HCT116 (cell line): Measurements from ENCODE around the gene PNMA8C. TPM values are rescaled to one million over a fixed set of nuclear protein-coding genes. Genes with fewer than 3 reads are reported as not detected.

Experiments
- ATAC-seq: fragments of 200-7000 bp; cut with Tn5 transposase; 2 replicates; pipeline ENCODE4 v1.9.1; 2020; ENCODE audit warnings: mild to moderate bottlenecking, moderate library complexity
- BruUV-seq: library from RNA; stranded (reverse); fragments of 400-500 nt; replicated peaks from 2 replicates; lab custom pipeline; 2021; lab: Mats Ljungman, UMichigan
- CTCF ChIA-PET: fragments of 300-600 bp; sonication (Branson Sonifier 250); formaldehyde crosslinking; loops from one replicate; lab custom pipeline; 2021; ENCODE audit warnings: antibody characterized with exemption; lab: Charles Lee
- POLR2A ChIA-PET: fragments of 300-600, 350-600 bp; sonication (Branson Sonifier 250); formaldehyde crosslinking; loops from one replicate; lab custom pipeline; 2021; ENCODE audit warnings: antibody characterized with exemption; lab: Charles Lee
- RAD21 ChIA-PET, 2 experiments: fragments of 300-600 bp; sonication (Branson Sonifier 250); formaldehyde crosslinking; loops; one replicate each; lab custom pipeline; 2023; ENCODE audit warnings: low total read pairs in 2 of 2; ENCODE audit not compliant: uncharacterized antibody in 2 of 2, unreplicated experiment in 2 of 2, low non-redundant PET in 1 of 2; lab: Charles Lee
- DNase-seq: peaks from one replicate; pipeline ENCODE4 v3.0.0-alpha.2; 2010; ENCODE audit warnings: low read depth, low spot score
- H2AFZ ChIP-seq: fragments of 200-600 bp; shearing (Covaris generic), sonication (generic); 2 replicates; pipeline ENCODE4 v1.6.1; 2017; ENCODE audit warnings: low read depth, mixed run types, mixed read lengths, antibody characterized with exemption, low read length; ENCODE audit not compliant: poor library complexity, severe bottlenecking
- H3K27ac ChIP-seq: 2 replicates; pipeline ENCODE4 v1.5.1; 2012; ENCODE audit warnings: low read depth, low read length
- H3K27me3 ChIP-seq: fragments of 200-600 bp; sonication (generic); 2 replicates; pipeline ENCODE4 v1.6.1; 2016; ENCODE audit warnings: mixed run types, low read length, mixed read lengths; ENCODE audit not compliant: insufficient read depth
- H3K36me3 ChIP-seq, 2 experiments: fragments of 200-500 bp in 1 of 2; fragments of 200-600 bp in 1 of 2; sonication (Bioruptor generic) in 1 of 2; sonication (generic) in 1 of 2; 2 replicates each; pipeline versions ENCODE4 v1.5.1 to v1.6.1; 2014 to 2016; ENCODE audit warnings: low read length in 2 of 2, inconsistent platforms in 1 of 2, mixed read lengths in 1 of 2, mixed run types in 1 of 2; ENCODE audit not compliant: insufficient read depth in 2 of 2, control insufficient read depth in 1 of 2
- H3K4me1 ChIP-seq, 2 experiments: fragments of 200-600 bp in 1 of 2; sonication (generic) in 1 of 2; 2 replicates each; pipeline versions ENCODE4 v1.5.1 to v1.6.1; 2012 to 2017; ENCODE audit warnings: low read length in 2 of 2, inconsistent platforms in 1 of 2, mild to moderate bottlenecking in 1 of 2, mixed read lengths in 1 of 2, mixed run types in 1 of 2, moderate library complexity in 1 of 2; ENCODE audit not compliant: insufficient read depth in 2 of 2, control insufficient read depth in 1 of 2
- H3K4me2 ChIP-seq: fragments of 200-600 bp; sonication (generic); 2 replicates; pipeline ENCODE4 v1.6.1; 2017; ENCODE audit warnings: mixed run types, low read length, mixed read lengths
- H3K4me3 ChIP-seq, 2 experiments: fragments of 200-600 bp in 1 of 2; sonication (generic) in 1 of 2; replicated peaks in 1 of 2; 2 replicates each; pipeline ENCODE4 v1.5.1; 2011 to 2016; ENCODE audit warnings: low read length in 2 of 2, control low read depth in 1 of 2, low read depth in 1 of 2, mild to moderate bottlenecking in 1 of 2, mixed read lengths in 1 of 2, mixed run types in 1 of 2
- H3K79me2 ChIP-seq: fragments of 200-600 bp; sonication (generic); 2 replicates; pipeline ENCODE4 v1.6.1; 2017; ENCODE audit warnings: mild to moderate bottlenecking, mixed run types, low read length, moderate library complexity, mixed read lengths; ENCODE audit not compliant: insufficient read depth
- H3K9ac ChIP-seq: fragments of 200-600 bp; sonication (generic); 2 replicates; pipeline ENCODE4 v1.6.1; 2016; ENCODE audit warnings: low read length, mixed read lengths
- H3K9me2 ChIP-seq: fragments of 200-600 bp; sonication (generic), shearing (Covaris generic); 2 replicates; pipeline ENCODE4 v1.6.1; 2017; ENCODE audit warnings: mixed run types, mild to moderate bottlenecking, moderate library complexity; ENCODE audit not compliant: insufficient read depth
- H3K9me3 ChIP-seq, 2 experiments: fragments of 200-500 bp in 1 of 2; fragments of 200-600 bp in 1 of 2; sonication (Bioruptor generic) in 1 of 2; sonication (generic) in 1 of 2; 2 replicates each; pipeline ENCODE4 v1.6.1; 2014 to 2017; ENCODE audit warnings: low read length in 2 of 2, mixed read lengths in 2 of 2, inconsistent platforms in 1 of 2, low read depth in 1 of 2, mild to moderate bottlenecking in 1 of 2, mixed run types in 1 of 2, moderate library complexity in 1 of 2; ENCODE audit not compliant: control insufficient read depth in 1 of 2, insufficient read depth in 1 of 2
- H4K20me1 ChIP-seq: fragments of 200-600 bp; sonication (generic), shearing (Covaris generic); 2 replicates; pipeline ENCODE4 v1.6.1; 2017; ENCODE audit warnings: mixed run types, mild to moderate bottlenecking, moderate library complexity; ENCODE audit not compliant: insufficient read depth
- ATF3 ChIP-seq: IDR thresholded peaks from 2 replicates; pipeline ENCODE4 v1.6.1; 2012
- CBX3 ChIP-seq: IDR thresholded peaks from 2 replicates; pipeline ENCODE4 v1.6.1; 2012; ENCODE audit warnings: low read depth
- CTCF ChIP-seq, 3 experiments: fragments of 200-600 bp in 1 of 3; sonication (generic) in 1 of 3; IDR thresholded peaks in 2 of 3; conservative IDR thresholded peaks in 1 of 3; 2 replicates each; pipeline ENCODE4 v1.5.1; 2012 to 2017; ENCODE audit warnings: low read depth in 2 of 3, low read length in 2 of 3, antibody characterized with exemption in 1 of 3, borderline replicate concordance in 1 of 3, control low read depth in 1 of 3, mild to moderate bottlenecking in 1 of 3, mixed read lengths in 1 of 3, mixed run types in 1 of 3, moderate library complexity in 1 of 3; ENCODE audit not compliant: insufficient read depth in 1 of 3
- EGR1 ChIP-seq: IDR thresholded peaks from 2 replicates; pipeline ENCODE4 v1.6.1; 2012; ENCODE audit warnings: low read depth
- ELF1 ChIP-seq: IDR thresholded peaks from 2 replicates; pipeline ENCODE4 v1.6.1; 2012; ENCODE audit warnings: low read depth, borderline replicate concordance
- EZH2 ChIP-seq: fragments of 200-600 bp; sonication (generic); IDR thresholded peaks from 2 replicates; pipeline ENCODE4 v1.6.1; 2017; ENCODE audit warnings: antibody characterized with exemption, mixed run types
- EZH2phosphoT487 ChIP-seq: fragments of 200-600 bp; IDR thresholded peaks from 2 replicates; pipeline ENCODE4 v1.6.1; 2018; ENCODE audit warnings: antibody characterized with exemption, borderline replicate concordance
- FOSL1 ChIP-seq: IDR thresholded peaks from 2 replicates; pipeline ENCODE4 v1.6.1; 2012; ENCODE audit warnings: low read depth
- JUND ChIP-seq: IDR thresholded peaks from 2 replicates; pipeline ENCODE4 v1.6.1; 2012
- MAX ChIP-seq: IDR thresholded peaks from 2 replicates; pipeline ENCODE4 v1.6.1; 2012
- POLR2AphosphoS5 ChIP-seq: IDR thresholded peaks from 2 replicates; pipeline ENCODE4 v1.6.1; 2011; ENCODE audit warnings: mild to moderate bottlenecking, low read depth, low read length, moderate library complexity
- RAD21 ChIP-seq: IDR thresholded peaks from 2 replicates; pipeline ENCODE4 v1.6.1; 2012; ENCODE audit warnings: low read depth, mild to moderate bottlenecking
- SIN3A ChIP-seq: IDR thresholded peaks from 2 replicates; pipeline ENCODE4 v1.6.1; 2012; ENCODE audit warnings: low read depth
- SRF ChIP-seq: IDR thresholded peaks from 2 replicates; pipeline ENCODE4 v1.6.1; 2012; ENCODE audit warnings: low read depth
- TCF7L2 ChIP-seq: IDR thresholded peaks from 2 replicates; pipeline ENCODE4 v1.7.0; 2011; ENCODE audit warnings: borderline replicate concordance, inconsistent platforms; ENCODE audit not compliant: insufficient read depth, insufficient read length; ENCODE audit errors: extremely low read depth
- YY1 ChIP-seq: IDR thresholded peaks from 2 replicates; pipeline ENCODE4 v1.6.1; 2011; ENCODE audit warnings: low read length, low read depth, moderate library complexity, mild to moderate bottlenecking; ENCODE audit not compliant: insufficient replicate concordance; ENCODE audit errors: extremely low read depth
- ZBTB33 ChIP-seq: IDR thresholded peaks from 2 replicates; pipeline ENCODE4 v1.6.1; 2011; ENCODE audit warnings: mild to moderate bottlenecking, low read length, moderate library complexity; ENCODE audit not compliant: insufficient replicate concordance; ENCODE audit errors: extremely low read depth
- ZFX ChIP-seq: fragments of 450-650 bp; IDR thresholded peaks from 2 replicates; pipeline ENCODE4 v1.6.1; 2017
- intact Hi-C: fragments of 100-400 bp; cut with micrococcal nuclease; formaldehyde crosslinking; loops from 2 replicates; pipeline ENCODE4 v1.10.0; 2022
- total RNA-seq: library from RNA; stranded (reverse); gene quantifications from one replicate; pipeline ENCODE4 v1.2.1, GENCODE V29; 2021; ENCODE audit not compliant: unreplicated experiment

The PNMA8C gene
- total RNA-seq, 1 experiment from 2014 or later: not detected

- ATAC-seq (no peak), DNase-seq (no peak)
- H3K9me2 ChIP-seq: no peaks in the 10 kb centered on the region
- intact Hi-C loops: no loop called here
- RAD21 ChIA-PET: no interaction called here
- no peak overlapping the region for H3K4me3 ChIP-seq
- no peak overlapping the region for H3K9ac ChIP-seq
- BruUV-seq: no TSS peak
- TF ChIP-seq CBX3 (no peak), CTCF (IDR thresholded peaks at IDR 0.05 in 2 of 3, conservative IDR thresholded peaks at IDR 0.05 in 1 of 3; ENCODE audit: borderline replicate concordance in 1 of 3, insufficient read depth in 1 of 3, low read depth in 2 of 3, low read length in 2 of 3) (no peak), SIN3A (no peak), POLR2AphosphoS5 (no peak), RAD21 (no peak), JUND (no peak), ZBTB33 (no peak), SRF (no peak), EZH2phosphoT487 (no peak), EGR1 (no peak), EZH2 (no peak), FOSL1 (no peak), ZFX (no peak), TCF7L2 (no peak), ELF1 (no peak), ATF3 (no peak), MAX (no peak), YY1 (no peak)
- H3K27ac ChIP-seq: no peak overlapping the region
- H3K79me2 ChIP-seq: peaks cover 54% of the 10 kb centered on the region
- no peaks in the 10 kb centered on the region for H3K27me3 ChIP-seq
- CTCF ChIA-PET: interaction anchor here (1.0 kb wide), 1 partner anchor 300 kb away, joined by 4 read pairs; no protein-coding TSS in a partner anchor
- H3K9me3 ChIP-seq: no peaks in the 10 kb centered on the region
- POLR2A ChIA-PET: no interaction called here
- H3K4me1 ChIP-seq: peaks cover 9 to 11% of the 10 kb centered on the region in 2 experiments; a peak in 3 of 4 replicates
- no peak overlapping the region for H2AFZ ChIP-seq
- no peak overlapping the region for H3K4me2 ChIP-seq
- peaks cover 39 to 51% of the 10 kb centered on the region in 2 experiments for H3K36me3 ChIP-seq
- H4K20me1 ChIP-seq: 0 out of 2 replicates have a peak, but pooled peaks cover 7% of the 10 kb centered on the region
Observed at GRCh38 chr19:46378268-46378667, 50.5 kb downstream of the PNMA8C start.
